Loucy (cell line): Measurements from ENCODE around the gene PKNOX2.

Experiments
- H2AFZ ChIP-seq: fragments of 200-600 bp; sonication (generic); 2 replicates; pipeline ENCODE4 v1.6.0; 2016; ENCODE audit warnings: antibody characterized with exemption, mild to moderate bottlenecking, low read length, moderate library complexity
- H3F3A ChIP-seq: fragments of 200-600 bp; 2 replicates; pipeline ENCODE4 v1.6.0; 2016; ENCODE audit warnings: antibody characterized with exemption, low read depth, mild to moderate bottlenecking
- H3K27me3 ChIP-seq: fragments of 200-600 bp; sonication (generic); 2 replicates; pipeline ENCODE4 v1.6.1; 2014; ENCODE audit warnings: low read length, mild to moderate bottlenecking; ENCODE audit not compliant: insufficient read depth, poor library complexity, severe bottlenecking
- H3K36me3 ChIP-seq: fragments of 200-600 bp; sonication (generic); 2 replicates; pipeline ENCODE4 v1.6.1; 2016; ENCODE audit warnings: low read length; ENCODE audit not compliant: insufficient read depth
- H3K4me1 ChIP-seq: fragments of 200-600 bp; sonication (generic); 2 replicates; pipeline ENCODE4 v1.5.1; 2014; ENCODE audit warnings: low read length, mild to moderate bottlenecking; ENCODE audit not compliant: insufficient read depth, poor library complexity, severe bottlenecking
- H3K4me2 ChIP-seq: fragments of 200-600 bp; sonication (generic); 2 replicates; pipeline ENCODE4 v1.6.0; 2014; ENCODE audit warnings: antibody characterized with exemption, low read length, low read depth, mild to moderate bottlenecking; ENCODE audit not compliant: poor library complexity, severe bottlenecking
- H3K4me3 ChIP-seq: fragments of 200-600 bp; sonication (generic); 2 replicates; pipeline ENCODE4 v1.5.1; 2014; ENCODE audit warnings: low read length, mild to moderate bottlenecking, mixed read lengths; ENCODE audit not compliant: poor library complexity, severe bottlenecking
- H3K79me2 ChIP-seq: fragments of 200-600 bp; sonication (generic); 2 replicates; pipeline ENCODE4 v1.6.1; 2014; ENCODE audit warnings: low read length; ENCODE audit not compliant: insufficient read depth
- H3K9ac ChIP-seq: fragments of 200-600 bp; sonication (generic); 2 replicates; pipeline ENCODE4 v1.6.0; 2014; ENCODE audit warnings: mild to moderate bottlenecking, low read depth, low read length, moderate library complexity; ENCODE audit not compliant: poor library complexity, severe bottlenecking
- H3K9me2 ChIP-seq: fragments of 200-600 bp; sonication (generic); replicated peaks from 2 replicates; pipeline ENCODE4 v1.6.1; 2016; ENCODE audit warnings: low read depth, low read length, mixed read lengths
- H3K9me3 ChIP-seq: fragments of 200-600 bp; sonication (generic); 2 replicates; pipeline ENCODE4 v1.6.1; 2014; ENCODE audit warnings: mild to moderate bottlenecking, antibody characterized with exemption, low read length, low read depth; ENCODE audit not compliant: insufficient read depth
- H4K20me1 ChIP-seq: fragments of 200-600 bp; sonication (generic); 2 replicates; pipeline ENCODE4 v1.6.0; 2014; ENCODE audit warnings: antibody characterized with exemption, low read length, mild to moderate bottlenecking; ENCODE audit not compliant: insufficient read depth, poor library complexity, severe bottlenecking
- EZH2phosphoT487 ChIP-seq: fragments of 200-600 bp; IDR thresholded peaks from 2 replicates; pipeline ENCODE4 v1.6.1; 2018; ENCODE audit warnings: antibody characterized with exemption, mild to moderate bottlenecking, moderate library complexity, borderline replicate concordance
- TF ChIP-seq, protein P1 (sequence below): fragments of 200-600 bp; sonication (generic); conservative IDR thresholded peaks from 2 replicates; pipeline ENCODE4 v1.5.1; 2014; ENCODE audit warnings: mild to moderate bottlenecking, antibody characterized with exemption, low read length

Gene PKNOX2

DNA sequence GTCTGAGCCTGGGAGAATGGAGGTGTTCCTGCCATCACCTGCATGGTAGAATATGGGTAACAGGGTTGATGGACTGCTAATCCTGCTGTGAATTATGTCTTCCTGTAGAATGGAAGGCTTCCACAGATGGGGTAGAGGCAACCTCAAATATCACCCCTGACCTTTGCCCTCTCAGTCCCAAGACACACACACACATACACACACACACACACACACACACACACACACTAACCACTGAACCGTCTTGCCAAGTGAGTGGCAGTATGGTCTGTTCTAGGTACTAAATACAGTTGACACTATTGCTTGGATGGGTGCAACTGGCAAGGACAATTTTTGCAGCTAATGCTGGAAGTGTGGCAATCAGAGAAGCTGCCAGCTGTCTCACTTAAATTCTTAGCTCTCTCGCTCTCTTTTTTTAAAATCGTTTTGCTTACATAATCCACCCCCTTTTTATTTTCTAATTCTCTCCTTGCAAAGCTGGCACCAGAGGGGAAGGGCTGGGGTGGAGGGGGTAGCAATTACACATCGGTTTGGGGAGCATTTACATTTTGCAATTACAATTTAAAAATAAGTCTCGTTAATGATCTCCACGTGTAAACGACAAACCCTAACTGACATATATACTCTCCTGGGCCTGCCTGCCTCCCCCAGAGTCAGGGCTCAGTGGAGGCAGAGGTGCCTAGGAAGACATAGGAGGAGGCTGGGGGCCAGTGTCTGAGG, 169.0 kb downstream of the PKNOX2 start:
- H3K4me1 ChIP-seq, result no peaks in the 10 kb centered on the region
- no peak overlapping the region for H2AFZ ChIP-seq
- no peaks in the 10 kb centered on the region for H3K79me2 ChIP-seq
- no peaks in the 10 kb centered on the region for H3K9me2 ChIP-seq
- TF ChIP-seq, protein P1, sequence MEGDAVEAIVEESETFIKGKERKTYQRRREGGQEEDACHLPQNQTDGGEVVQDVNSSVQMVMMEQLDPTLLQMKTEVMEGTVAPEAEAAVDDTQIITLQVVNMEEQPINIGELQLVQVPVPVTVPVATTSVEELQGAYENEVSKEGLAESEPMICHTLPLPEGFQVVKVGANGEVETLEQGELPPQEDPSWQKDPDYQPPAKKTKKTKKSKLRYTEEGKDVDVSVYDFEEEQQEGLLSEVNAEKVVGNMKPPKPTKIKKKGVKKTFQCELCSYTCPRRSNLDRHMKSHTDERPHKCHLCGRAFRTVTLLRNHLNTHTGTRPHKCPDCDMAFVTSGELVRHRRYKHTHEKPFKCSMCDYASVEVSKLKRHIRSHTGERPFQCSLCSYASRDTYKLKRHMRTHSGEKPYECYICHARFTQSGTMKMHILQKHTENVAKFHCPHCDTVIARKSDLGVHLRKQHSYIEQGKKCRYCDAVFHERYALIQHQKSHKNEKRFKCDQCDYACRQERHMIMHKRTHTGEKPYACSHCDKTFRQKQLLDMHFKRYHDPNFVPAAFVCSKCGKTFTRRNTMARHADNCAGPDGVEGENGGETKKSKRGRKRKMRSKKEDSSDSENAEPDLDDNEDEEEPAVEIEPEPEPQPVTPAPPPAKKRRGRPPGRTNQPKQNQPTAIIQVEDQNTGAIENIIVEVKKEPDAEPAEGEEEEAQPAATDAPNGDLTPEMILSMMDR, result no peak
- TF ChIP-seq EZH2phosphoT487, result no peak
- H3F3A ChIP-seq, result no peaks in the 10 kb centered on the region
- H3K9ac ChIP-seq, result no peak overlapping the region
- no peaks in the 10 kb centered on the region for H3K36me3 ChIP-seq
- H3K27me3 ChIP-seq, result no peaks in the 10 kb centered on the region
- H3K9me3 ChIP-seq, result no peaks in the 10 kb centered on the region
- no peak overlapping the region for H3K4me2 ChIP-seq
- no peak overlapping the region for H3K4me3 ChIP-seq
- no peaks in the 10 kb centered on the region for H4K20me1 ChIP-seq

DNA sequence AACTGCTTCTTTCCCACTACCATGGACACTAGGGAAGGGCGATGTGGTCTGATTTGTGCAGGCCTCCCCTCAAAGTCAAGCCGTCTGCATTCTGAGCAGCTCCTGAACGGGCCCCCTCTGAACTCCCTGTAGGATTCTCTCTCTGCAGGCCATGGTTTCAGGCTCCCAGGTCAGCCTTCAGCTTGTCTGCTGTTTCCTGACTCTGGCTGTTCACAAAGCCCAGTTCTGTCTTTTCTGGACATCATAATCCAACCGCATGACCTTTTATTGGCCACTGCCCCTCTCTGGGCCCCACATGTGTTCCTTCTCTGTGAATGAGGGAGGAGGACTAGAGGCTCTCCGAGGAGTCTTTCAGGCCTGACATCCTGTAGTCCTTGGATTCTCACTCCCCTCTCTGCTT, 170.6 kb downstream of the PKNOX2 start:
- H2AFZ ChIP-seq, result no peak overlapping the region
- H3K9me3 ChIP-seq, result no peaks in the 10 kb centered on the region
- no peak overlapping the region for H3K4me2 ChIP-seq
- H3K4me3 ChIP-seq, result no peak overlapping the region
- H3K27me3 ChIP-seq, result no peaks in the 10 kb centered on the region
- H3F3A ChIP-seq, result no peaks in the 10 kb centered on the region
- TF ChIP-seq EZH2phosphoT487, result no peak
- TF ChIP-seq, protein P1, result no peak
- H4K20me1 ChIP-seq, result no peaks in the 10 kb centered on the region
- no peaks in the 10 kb centered on the region for H3K36me3 ChIP-seq
- H3K79me2 ChIP-seq, result no peaks in the 10 kb centered on the region
- no peaks in the 10 kb centered on the region for H3K4me1 ChIP-seq
- H3K9me2 ChIP-seq, result no peaks in the 10 kb centered on the region
- no peak overlapping the region for H3K9ac ChIP-seq

DNA sequence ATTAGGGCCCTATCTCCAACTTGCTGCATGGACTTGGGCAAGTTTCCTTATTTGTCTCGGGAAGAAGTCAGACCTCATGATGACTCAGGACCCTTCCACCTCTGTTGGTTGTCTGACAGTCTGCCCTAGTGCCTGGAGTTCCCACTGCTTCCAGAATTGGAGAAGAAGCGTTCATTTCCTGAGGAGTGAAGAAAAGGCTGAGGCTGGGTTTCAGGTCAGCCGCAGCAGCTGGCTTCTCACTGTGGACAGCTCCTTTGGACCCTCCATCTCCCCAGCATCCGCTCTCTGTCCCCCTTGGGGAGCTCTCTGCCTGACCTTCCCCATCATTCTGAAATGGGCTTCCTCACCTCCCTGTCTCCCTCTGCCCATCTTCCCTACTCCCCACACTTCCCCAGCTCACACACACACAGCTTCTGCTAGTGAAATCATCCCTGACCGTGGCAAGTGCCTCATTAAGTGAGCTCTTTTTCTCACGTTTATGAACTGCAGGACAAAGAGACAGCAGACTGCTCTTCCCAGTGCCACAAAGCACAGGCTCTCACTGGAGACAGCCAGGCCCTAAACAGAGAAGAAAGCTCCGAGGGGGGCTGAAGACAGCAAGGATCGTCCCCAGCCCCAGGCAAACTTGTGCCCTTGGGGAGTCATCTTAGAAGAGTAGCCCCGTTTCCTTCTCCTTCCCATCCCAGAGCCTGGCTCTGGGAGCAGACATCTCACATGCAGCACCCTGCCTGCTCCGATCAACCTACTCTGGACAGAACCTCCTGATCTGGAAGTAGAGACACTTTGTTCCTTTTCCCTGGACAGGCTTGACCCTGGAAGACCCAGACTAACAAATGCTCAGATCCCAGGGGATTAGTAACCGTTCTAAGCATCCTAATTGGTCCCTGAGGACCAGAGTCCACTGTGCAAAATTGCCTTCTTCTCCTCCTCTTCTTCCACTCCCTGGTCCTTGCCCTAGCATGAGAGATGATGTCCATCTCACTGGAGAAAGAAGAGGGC, 173.6 kb downstream of the PKNOX2 start:
- Histone ChIP-seq H3K36me3 (no peaks in the 10 kb centered on the region), H4K20me1 (no peaks in the 10 kb centered on the region), H3K4me1 (no peaks in the 10 kb centered on the region), H3K79me2 (no peaks in the 10 kb centered on the region), H3K9me2 (no peaks in the 10 kb centered on the region), H3K9me3 (no peaks in the 10 kb centered on the region), H3K4me2 (no peak overlapping the region), H2AFZ (no peak overlapping the region), H3K9ac (no peak overlapping the region), H3K4me3 (no peak overlapping the region), H3K27me3 (no peaks in the 10 kb centered on the region), H3F3A (no peaks in the 10 kb centered on the region)
- TF ChIP-seq EZH2phosphoT487, result no peak
- TF ChIP-seq, protein P1, result no peak
